Glomerular endothelial cell (primary cell): ENCODE measurements around the gene RBMS2. TPM values are rescaled to one million over a fixed set of nuclear protein-coding genes. Genes with fewer than 3 reads are reported as not detected.
"Not testable (repeated sequence)": the region's sequence is repeated elsewhere in the genome, so short reads cannot be mapped to it uniquely, and the experiment has no call there.

Source experiments
- DNase-seq: peaks from one replicate; pipeline ENCODE4 v3.0.0-alpha.2; 2011; ENCODE audit warnings: low read depth, low spot score; ENCODE audit errors: extremely low read depth
- total RNA-seq: library from RNA; depleted of rRNA; stranded (reverse); fragments of >200 nt; gene quantifications from 2 replicates; pipeline ENCODE4 v1.2.3, GENCODE V29; 2015

The RBMS2 gene
- total RNA-seq = 56.5 and 75.8 TPM in 2 replicates

- peak; percentile 87 for DNase-seq
These were observed at the start of gene RBMS2 for GRCh38 chr12:56521590-56522371. Gene RBMS2 (plus strand): TSS chr12:56521820. CDS start chr12:56522024, 204 bp downstream.

- no peak for DNase-seq
These were observed 47.2 kb upstream of the RBMS2 start for GRCh38 chr12:56474389-56474788.

- DNase-seq = no peak
These were observed 45.5 kb upstream of the RBMS2 start for GRCh38 chr12:56476143-56476542.

GRCh38 chr12:56476972-56477432 lies 44.6 kb upstream of the RBMS2 start:
- DNase-seq = no peak

- no peak for DNase-seq
These were observed 43.9 kb upstream of the RBMS2 start for GRCh38 chr12:56477521-56478225.

GRCh38 chr12:56479625-56480024 lies 42.0 kb upstream of the RBMS2 start:
- no peak for DNase-seq

GRCh38 chr12:56484566-56484965 lies 37.1 kb upstream of the RBMS2 start:
- DNase-seq = no peak

- no peak for DNase-seq
These were observed 34.9 kb upstream of the RBMS2 start for GRCh38 chr12:56486694-56487093.

GRCh38 chr12:56487448-56488040 lies 34.1 kb upstream of the RBMS2 start:
- DNase-seq = no peak

GRCh38 chr12:56488041-56488955 lies 33.3 kb upstream of the RBMS2 start, which contains the start of gene GLS2:
Gene GLS2 (minus strand): TSS chr12:56488161. CDS start chr12:56488118, 43 bp downstream.
- no peak for DNase-seq

- DNase-seq = no peak
These were observed 31.3 kb upstream of the RBMS2 start for GRCh38 chr12:56490360-56490759.

- not testable (repeated sequence) for DNase-seq
These were observed 28.1 kb upstream of the RBMS2 start for GRCh38 chr12:56493409-56494105.

GRCh38 chr12:56494106-56494415 lies 27.6 kb upstream of the RBMS2 start:
- not testable (repeated sequence) for DNase-seq

- not testable (repeated sequence) for DNase-seq
These were observed 27.1 kb upstream of the RBMS2 start for GRCh38 chr12:56494481-56494880.

GRCh38 chr12:56496704-56497103 lies 24.9 kb upstream of the RBMS2 start:
- not testable (repeated sequence) for DNase-seq

GRCh38 chr12:56498126-56498902 lies 23.3 kb upstream of the RBMS2 start:
- DNase-seq = not testable (repeated sequence)

GRCh38 chr12:56499452-56499851 lies 22.2 kb upstream of the RBMS2 start:
- DNase-seq = not testable (repeated sequence)

- DNase-seq = not testable (repeated sequence)
These were observed 21.7 kb upstream of the RBMS2 start for GRCh38 chr12:56499879-56500278.

- no peak for DNase-seq
These were observed 10.8 kb upstream of the RBMS2 start for GRCh38 chr12:56510786-56511185.
